Measurements from ENCODE around the gene NCS1.
A peak's percentile ranks its signal among the peaks of the same experiment; 100 is the strongest.

NCS1 gene

GRCh38 chr9:130149031-130149430 is 23.2 kb upstream of the NCS1 start:
- no peak for DNase-seq

- no peak for DNase-seq
These were observed 22.4 kb upstream of the NCS1 start for GRCh38 chr9:130149654-130150286.

GRCh38 chr9:130150779-130151382 is 21.3 kb upstream of the NCS1 start:
- DNase-seq: no peak

DNA sequence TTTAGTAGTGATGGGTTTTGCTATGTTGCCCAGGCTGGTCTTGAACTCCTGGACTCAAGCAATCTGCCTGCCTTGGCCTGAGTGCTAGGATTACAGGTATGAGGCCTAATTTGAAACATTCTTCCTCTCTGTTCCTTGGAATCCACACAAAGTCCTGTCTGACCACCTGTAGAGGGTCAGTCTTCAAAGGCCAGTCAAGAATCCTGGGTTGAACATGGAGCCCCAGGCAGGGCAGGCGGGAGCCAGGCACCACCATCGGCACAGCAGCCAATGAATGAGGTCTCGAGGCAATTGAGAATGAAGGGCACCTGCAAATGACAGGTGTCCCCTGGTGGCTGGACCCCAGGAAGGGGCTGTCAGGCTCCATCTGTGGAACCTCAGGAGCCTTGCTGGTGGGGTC is 17.4 kb upstream of the NCS1 start:
- no peak for DNase-seq

DNA sequence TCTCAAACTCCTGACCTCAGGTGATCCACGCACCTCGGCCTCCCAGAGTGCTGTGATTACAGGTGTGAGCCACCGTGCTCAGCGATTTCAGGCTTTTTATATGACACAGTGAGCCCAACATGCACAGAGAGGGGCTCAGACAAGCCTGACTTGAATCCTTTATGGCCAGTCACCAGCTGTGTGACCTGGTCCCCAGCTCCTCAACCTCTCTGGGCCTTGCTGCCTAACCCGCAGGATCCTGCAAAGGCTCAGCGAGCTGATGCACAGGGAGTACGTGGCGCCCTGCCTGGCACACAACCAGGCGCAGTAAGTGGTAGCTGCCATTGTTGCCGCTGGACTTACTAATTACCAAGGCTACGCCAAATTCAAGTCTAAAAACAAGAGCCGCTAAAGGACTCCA is 16.6 kb upstream of the NCS1 start:
- no peak for DNase-seq

- no peak for DNase-seq
These were observed 15.5 kb upstream of the NCS1 start for GRCh38 chr9:130156672-130157071.

DNA sequence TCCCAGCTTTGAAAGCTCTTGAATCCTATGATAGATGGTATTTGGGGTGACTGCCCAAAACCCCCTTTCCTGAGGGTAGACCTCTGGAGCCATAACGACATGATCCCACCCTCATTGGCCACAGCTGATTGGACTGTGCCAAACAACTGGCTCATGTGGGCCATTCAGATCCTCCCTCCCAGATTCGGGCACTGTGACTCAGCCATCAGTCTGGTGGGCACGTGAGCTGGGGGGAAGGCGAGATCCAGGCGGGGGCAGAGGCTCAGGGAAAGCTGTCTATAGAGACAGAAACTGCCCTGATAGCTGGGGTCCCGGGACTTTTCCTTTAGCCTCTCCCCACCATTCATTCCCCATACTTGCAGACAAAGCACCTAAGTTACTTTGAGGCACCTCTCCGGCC is 15.1 kb upstream of the NCS1 start:
- DNase-seq: no peak

- no peak for DNase-seq
These were observed 14.2 kb upstream of the NCS1 start for GRCh38 chr9:130158001-130158400.

GRCh38 chr9:130159057-130159456 is 13.1 kb upstream of the NCS1 start:
- DNase-seq: no peak

DNA sequence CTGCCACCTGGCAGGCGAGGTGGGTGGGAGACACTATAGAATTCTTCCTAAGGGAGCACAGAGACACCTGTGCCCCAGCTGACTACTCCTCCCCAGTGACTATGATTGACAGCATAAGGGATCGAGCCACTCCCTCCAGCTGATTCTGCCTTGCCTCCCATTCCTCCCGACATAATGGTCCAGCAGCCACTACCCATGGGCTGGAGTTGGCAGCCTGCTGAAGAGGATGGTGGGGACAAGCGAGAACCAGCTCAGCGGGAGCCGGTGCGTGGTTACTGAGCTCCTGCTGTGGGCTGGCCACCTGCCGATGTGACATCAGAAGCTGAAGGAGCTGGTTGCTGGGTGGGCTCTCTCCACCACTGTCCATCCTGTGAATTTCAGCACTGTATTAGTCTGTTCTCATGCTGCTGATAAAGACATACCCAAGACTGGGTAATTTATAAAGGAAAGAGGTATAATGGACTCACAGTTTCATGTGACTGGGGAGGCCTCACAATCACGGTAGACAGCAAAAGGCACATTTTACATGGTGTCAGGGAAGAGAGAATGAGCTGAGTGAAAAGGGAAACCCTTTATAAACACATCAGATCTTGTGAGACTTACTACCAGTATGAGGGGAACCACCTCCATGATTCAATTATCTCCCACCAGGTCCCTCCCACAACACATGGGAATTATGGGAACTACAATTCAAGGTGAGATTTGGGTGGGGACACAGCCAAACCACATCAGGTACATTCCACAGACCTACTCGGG is 12.1 kb upstream of the NCS1 start:
- DNase-seq: no peak

DNA sequence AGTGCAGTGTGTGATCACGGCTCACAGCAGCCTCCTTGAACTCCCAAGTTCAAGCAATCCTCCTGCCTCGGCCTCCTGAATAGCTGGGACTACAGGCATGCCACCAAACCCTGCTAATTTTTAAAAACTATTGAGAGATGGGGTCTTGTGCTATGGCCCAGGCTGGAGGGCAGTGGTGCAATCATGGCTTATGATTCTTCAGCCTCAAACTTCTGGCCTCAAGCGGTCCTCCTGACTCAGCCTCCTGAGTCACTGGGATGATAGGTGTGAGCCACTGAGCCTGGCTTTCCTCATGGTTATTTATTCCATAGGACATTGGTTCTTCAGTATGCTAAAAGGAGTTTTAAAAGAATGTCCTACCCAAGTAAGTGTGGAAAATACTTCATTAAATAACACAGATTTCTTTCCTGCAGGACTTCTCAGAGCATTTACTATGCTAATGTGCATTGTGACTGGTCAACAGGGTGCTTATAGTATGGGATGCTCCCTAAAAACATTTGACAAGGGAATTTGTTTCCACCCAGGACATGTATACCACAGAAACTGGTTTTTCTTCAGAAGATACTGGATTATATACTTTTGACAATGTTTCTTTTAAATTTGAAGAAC is 11.2 kb upstream of the NCS1 start:
- no peak for DNase-seq

- DNase-seq: no peak
These were observed 6.6 kb upstream of the NCS1 start for GRCh38 chr9:130165579-130165978.

DNA sequence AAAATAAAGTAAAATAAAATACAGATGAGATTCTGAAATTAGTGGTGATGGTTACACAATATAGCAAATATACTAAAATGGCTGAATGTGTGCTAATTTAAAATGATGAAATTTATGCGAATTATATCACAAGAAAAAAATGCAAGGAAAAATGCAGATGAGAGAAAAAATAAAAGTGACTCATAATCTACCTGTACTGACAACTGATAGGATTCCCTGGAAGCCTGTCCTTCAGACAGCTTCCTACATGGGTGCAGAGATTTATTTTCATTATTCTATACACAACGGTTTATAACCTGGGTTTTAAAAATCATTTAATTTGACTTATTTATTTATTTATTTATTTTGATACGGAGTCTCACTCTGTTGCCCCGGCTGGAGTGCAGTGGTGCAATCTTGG is 5.8 kb upstream of the NCS1 start:
- DNase-seq: no peak

DNA sequence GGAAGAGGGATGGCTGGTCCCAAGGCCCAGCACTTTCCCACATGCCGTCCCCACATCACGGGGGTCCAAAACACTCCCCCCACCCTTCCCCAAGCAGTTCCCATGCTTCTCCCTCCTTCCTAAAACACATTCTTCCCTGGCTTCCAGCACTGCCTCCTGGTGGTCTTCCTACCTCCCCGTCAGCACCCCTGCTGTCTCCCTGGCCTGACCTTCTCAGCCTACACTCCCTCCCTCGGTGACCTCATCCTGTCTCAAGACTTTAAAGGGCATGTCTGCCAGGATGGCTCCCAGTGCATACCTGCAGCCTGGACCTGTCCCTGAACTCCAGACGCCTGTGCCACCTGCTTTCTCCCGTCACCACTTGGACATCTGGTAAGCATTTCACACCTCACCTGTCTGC is 4.3 kb upstream of the NCS1 start:
- DNase-seq: no peak

GRCh38 chr9:130171226-130172148 is 717 bp upstream of the NCS1 start:
- DNase-seq: no peak

GRCh38 chr9:130172858-130173665 is 858 bp downstream of the NCS1 start:
- peak in 1 of 5 donors; percentile 23 for DNase-seq

GRCh38 chr9:130173666-130173983 is 1.4 kb downstream of the NCS1 start:
- DNase-seq: no peak

DNA sequence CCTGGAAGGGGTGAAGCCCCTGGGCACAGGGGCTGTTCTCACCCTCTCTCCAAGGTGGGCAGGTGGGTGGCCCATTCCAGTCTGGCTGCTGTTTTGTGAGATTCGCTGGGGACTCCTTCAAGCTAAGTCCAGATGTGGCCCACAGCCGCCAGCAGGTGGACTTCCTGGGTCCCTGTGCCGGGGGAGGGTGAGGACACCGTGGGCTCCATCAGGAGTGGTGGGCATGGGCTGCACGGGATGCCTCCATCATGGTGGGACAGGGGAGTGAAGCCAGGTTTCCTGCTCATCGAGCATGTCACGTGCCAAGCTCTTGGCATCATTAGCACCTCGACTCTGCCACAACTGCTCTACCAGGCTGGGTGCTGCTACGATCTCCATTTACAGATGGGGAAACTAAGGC is 1.8 kb downstream of the NCS1 start:
- no peak for DNase-seq

- no peak for DNase-seq
These were observed 2.7 kb downstream of the NCS1 start for GRCh38 chr9:130174920-130175321.

DNA sequence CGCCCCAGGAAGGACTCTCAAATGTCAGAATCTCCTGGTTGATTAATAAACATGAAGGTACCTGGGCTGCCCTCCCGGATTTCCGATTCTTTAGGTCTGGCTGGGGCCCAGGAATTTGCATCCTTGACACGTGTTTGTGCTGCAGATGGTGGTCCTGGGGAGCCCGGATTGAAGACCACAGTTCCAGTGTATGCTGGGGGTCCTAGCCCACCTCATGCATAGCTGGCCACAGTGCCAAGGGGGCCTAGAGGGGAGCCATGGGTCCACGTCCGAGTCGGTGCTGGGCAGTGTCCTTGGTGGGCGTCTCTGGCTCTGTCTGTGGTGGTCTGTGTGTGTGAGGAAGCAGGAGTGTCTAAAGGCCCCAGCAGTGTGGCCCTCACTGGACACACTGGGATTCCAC is 3.2 kb downstream of the NCS1 start:
- no peak for DNase-seq

DNA sequence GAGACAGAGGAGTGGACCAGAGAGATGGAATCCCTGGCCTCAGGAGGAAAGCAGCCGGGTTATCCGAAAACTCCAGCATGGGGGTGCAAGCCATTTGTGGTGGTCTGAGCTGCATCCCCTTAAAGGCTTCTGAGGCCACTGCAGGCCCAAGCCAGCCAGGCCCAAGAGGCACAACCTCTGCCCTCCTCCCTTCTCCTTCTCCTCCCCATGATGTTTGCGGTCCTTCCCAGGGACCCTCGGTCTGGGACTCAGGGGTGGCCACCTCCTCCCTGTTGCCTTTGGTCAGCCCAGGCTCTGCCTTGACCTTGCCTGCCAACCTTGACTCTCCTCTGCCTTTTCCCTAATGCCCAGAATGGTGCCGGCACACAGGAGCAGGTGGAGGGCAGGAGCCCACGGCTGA is 4.6 kb downstream of the NCS1 start:
- no peak for DNase-seq
